Cardiac muscle cell (in vitro differentiated cells and primary cell): ENCODE results near the gene KPNA2. TPM values are rescaled to one million over a fixed set of nuclear protein-coding genes. Genes with fewer than 3 reads are reported as not detected.
"Not testable (repeated sequence)": the region's sequence is repeated elsewhere in the genome, so short reads cannot be mapped to it uniquely, and the experiment has no call there.

Experiments used
- DNase-seq, 2 donors: peaks; one replicate each; pipeline versions ENCODE4 v3.0.0 to v3.0.0-alpha.2; 2010 to 2017; ENCODE audit warnings: low read depth in 1 of 2, low spot score in 1 of 2
- H3K27ac ChIP-seq: fragments of 200-600 bp; sonication (generic); 2 replicates; pipeline ENCODE4 v1.5.1; 2016
- H3K27me3 ChIP-seq: fragments of 200-600 bp; sonication (generic); 2 replicates; pipeline ENCODE4 v1.6.0; 2016; ENCODE audit warnings: control low read depth
- H3K36me3 ChIP-seq: fragments of 200-600 bp; sonication (generic); 2 replicates; pipeline ENCODE4 v1.5.1; 2016; ENCODE audit warnings: control low read depth
- H3K4me1 ChIP-seq: fragments of 200-600 bp; sonication (generic); 2 replicates; pipeline ENCODE4 v1.8.1; 2017; ENCODE audit warnings: low read depth, mild to moderate bottlenecking, mixed run types
- H3K4me3 ChIP-seq: fragments of 200-600 bp; sonication (generic); 2 replicates; pipeline ENCODE4 v1.5.1; 2016; ENCODE audit warnings: mild to moderate bottlenecking
- H3K9me3 ChIP-seq: fragments of 200-600 bp; sonication (generic); 2 replicates; pipeline ENCODE4 v1.5.1; 2017; ENCODE audit warnings: low read depth, mild to moderate bottlenecking, control low read depth
- CTCF ChIP-seq: IDR thresholded peaks from 2 replicates; pipeline ENCODE4 v1.5.1; 2012; ENCODE audit warnings: low read depth, mild to moderate bottlenecking, low read length
- polyA plus RNA-seq: library from polyadenylated mRNA; unstranded; fragments of >200 nt; fragmentation: Nextera tagmentation; extraction: Ambion mirVana; gene quantifications from 2 replicates; pipeline ENCODE4 v1.2.1, GENCODE V29; 2016
- total RNA-seq: library from RNA; depleted of rRNA; stranded (reverse); fragments of >200 nt; gene quantifications from 2 replicates; pipeline ENCODE4 v1.2.3, GENCODE V29; 2016

The KPNA2 gene
- total and polyA plus RNA-seq, 2 experiments from 2014 or later = 129 to 200 TPM

- no peak for TF ChIP-seq CTCF
- H3K27me3 ChIP-seq = peaks cover 4% of the 10 kb centered on the region
- H3K4me3 ChIP-seq = peak overlapping the region; percentile 35
- H3K4me1 ChIP-seq = no peaks in the 10 kb centered on the region
- no peaks in the 10 kb centered on the region for H3K9me3 ChIP-seq
- no peak overlapping the region for H3K27ac ChIP-seq
- peak in 1 of 2 donors; percentile 71 for DNase-seq
- H3K36me3 ChIP-seq = no peaks in the 10 kb centered on the region
These were observed 40.5 kb upstream of the KPNA2 start for GRCh38 chr17:67994817-67995569.

- DNase-seq = peak; percentile 16 to 52
- Histone ChIP-seq H3K36me3 (no peaks in the 10 kb centered on the region), H3K27ac (no peak overlapping the region), H3K9me3 (no peaks in the 10 kb centered on the region), H3K27me3 (peaks cover 4% of the 10 kb centered on the region), H3K4me1 (no peaks in the 10 kb centered on the region), H3K4me3 (peak overlapping the region; percentile 35)
- TF ChIP-seq CTCF = peak; percentile 6
These were observed 39.8 kb upstream of the KPNA2 start for GRCh38 chr17:67995570-67996263.

- not testable (repeated sequence) for H3K36me3 ChIP-seq, H3K27me3 ChIP-seq, H3K4me1 ChIP-seq, H3K27ac ChIP-seq, H3K9me3 ChIP-seq
- peak in 1 of 2 donors; percentile 67 for DNase-seq
- H3K4me3 ChIP-seq = peak within 1 kb of the TSS; percentile 35
These were observed 39.0 kb upstream of the KPNA2 start, which contains the start of gene C17orf58 for GRCh38 chr17:67996301-67997171. Gene C17orf58 (minus strand): TSS chr17:67996469. CDS start chr17:67996198, 271 bp downstream.

GRCh38 chr17:67998466-67998865 is 37.1 kb upstream of the KPNA2 start:
- no peak for DNase-seq
- no peaks in the 10 kb centered on the region for H3K4me1 ChIP-seq
- H3K9me3 ChIP-seq = no peaks in the 10 kb centered on the region
- no peak for TF ChIP-seq CTCF
- H3K4me3 ChIP-seq = no peak overlapping the region
- H3K27me3 ChIP-seq = peaks cover 4% of the 10 kb centered on the region
- no peaks in the 10 kb centered on the region for H3K36me3 ChIP-seq
- no peak overlapping the region for H3K27ac ChIP-seq

- H3K4me1 ChIP-seq = no peaks in the 10 kb centered on the region
- peaks cover 4% of the 10 kb centered on the region for H3K27me3 ChIP-seq
- no peaks in the 10 kb centered on the region for H3K36me3 ChIP-seq
- TF ChIP-seq CTCF = no peak
- H3K9me3 ChIP-seq = no peaks in the 10 kb centered on the region
- H3K4me3 ChIP-seq = no peak overlapping the region
- no peak for DNase-seq
- H3K27ac ChIP-seq = no peak overlapping the region
These were observed 36.1 kb upstream of the KPNA2 start for GRCh38 chr17:67999291-67999911.
